ACHN (cell line): ENCODE measurements around the gene DISP2.

Experiments
- DNase-seq: peaks from one replicate; pipeline ENCODE4 v3.0.0-alpha.2; 2015
- in situ Hi-C: cut with HindIII; loops from 2 replicates; pipeline ENCODE4 v1.10.0; 2017; ENCODE audit warnings: low sequenced_read_pairs, low pct_ligation_motif_present, low pct_unique_long_range_greater_than_20kb

Gene DISP2

DNA sequence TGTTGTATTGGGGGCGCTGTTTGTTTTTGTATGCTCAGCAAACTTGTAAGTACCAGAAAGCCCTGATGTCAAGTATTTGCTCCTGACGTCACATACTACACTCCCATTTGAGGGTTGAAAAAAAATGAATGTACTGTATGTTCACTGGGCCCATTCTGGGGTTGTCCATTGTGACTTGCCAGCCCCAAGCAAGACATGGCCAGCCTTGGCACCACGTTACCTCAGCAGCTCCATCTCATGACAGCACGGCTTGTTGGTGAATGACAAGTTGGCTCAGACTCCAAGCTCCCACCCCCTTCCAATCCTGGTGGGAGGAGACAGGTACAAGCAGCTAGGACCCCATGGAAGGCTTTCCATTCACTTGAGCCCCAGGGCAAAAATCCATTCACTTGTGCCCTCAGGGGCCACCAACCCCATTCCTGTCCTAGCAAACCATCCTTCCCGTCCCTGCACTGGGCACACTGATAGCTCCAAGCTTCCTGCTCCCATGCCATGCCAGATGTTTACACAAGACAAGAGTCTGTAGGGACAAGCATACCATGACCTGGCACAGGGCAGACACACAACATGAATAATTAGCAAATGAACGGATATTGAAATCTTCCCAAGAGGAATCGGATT is 5.6 kb upstream of the DISP2 start:
- in situ Hi-C loops, result no loop called here
- DNase-seq, result no peak

DNA sequence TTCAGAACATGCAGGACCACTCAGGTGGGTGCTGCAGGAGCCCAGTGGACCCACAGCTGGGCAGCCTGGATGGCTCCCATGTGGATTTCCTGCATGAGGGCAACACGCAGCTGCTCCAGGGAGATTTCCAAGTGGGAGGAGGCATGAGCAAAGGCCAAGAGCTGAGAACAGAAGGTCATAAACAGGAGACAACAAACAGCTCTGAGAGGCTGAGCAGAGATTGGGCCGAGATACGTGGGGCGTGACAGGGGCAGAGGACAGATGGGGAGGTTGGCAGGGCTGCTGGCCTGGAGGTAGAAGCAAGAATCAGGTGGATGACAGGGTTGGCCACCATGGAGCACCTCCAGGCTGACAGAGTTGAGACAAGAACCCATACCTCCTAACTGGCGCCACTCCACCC is 4.3 kb upstream of the DISP2 start:
- in situ Hi-C loops, result no loop called here

DNA sequence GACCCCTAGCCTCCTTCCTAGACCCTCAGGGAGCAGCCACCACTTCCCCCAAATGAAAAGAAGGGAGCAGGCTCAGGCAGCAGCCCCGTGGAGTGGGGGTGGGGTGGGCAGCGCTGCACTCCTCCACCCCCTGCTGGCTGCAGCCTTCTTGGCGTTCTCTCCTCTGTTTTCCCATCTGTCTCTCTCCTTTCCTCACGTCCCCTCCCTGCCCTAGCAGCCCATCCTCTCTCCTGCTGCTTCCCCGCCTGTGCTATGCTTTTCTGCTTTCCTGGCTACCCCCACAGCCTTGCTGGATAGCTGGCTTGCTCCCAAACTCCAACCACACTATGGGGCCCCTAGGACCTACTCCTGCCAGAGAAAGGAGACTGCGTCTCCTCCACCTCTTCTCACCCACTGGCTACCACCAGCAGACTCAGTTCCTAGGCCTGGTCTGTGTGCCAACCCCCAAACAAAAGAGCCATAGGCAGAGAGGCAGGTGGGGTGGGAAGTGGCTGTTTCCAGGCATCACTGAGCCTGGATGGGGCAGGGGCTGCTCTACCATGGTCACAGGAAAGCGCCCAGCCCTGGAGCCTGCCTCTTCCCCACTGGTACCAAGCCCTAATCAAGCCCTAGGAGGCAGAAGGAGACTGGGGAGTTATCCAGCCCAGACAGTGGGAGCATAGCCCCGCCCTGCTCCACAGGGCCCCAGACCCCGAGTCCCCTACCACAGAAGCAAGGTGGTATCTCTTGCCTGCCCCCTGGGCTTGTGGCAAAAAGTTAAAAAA is 3.4 kb upstream of the DISP2 start:
- in situ Hi-C loops, result no loop called here
- peak; percentile 44 for DNase-seq

More for the DNA sequence above, 4.3 kb upstream of the DISP2 start:
- DNase-seq, result no peak

DNA sequence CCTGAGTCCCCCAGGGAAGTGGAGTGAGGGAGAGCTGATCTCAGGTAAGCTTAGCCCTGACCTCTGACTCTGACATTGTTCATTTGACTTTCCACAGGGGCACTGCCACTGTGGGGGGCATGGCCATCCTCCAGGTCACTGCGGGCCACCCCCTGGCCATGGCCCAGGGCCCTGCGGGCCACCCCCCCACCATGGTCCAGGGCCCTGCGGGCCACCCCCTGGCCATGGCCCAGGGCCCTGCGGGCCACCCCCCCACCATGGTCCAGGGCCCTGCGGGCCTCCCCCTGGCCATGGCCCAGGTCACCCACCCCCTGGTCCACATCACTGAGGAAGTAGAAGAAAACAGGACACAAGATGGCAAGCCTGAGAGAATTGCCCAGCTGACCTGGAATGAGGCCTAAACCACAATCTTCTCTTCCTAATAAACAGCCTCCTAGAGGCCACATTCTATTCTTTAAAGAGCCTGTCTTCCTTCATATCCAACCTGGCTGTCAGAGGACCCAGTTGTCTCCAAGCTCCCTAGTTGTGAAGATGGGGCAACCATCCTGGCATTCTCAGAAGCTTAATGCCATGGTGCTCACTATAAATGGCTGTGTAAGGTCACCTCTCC is 1.9 kb upstream of the DISP2 start:
- no peak for DNase-seq
- in situ Hi-C loops, result no loop called here

DNA sequence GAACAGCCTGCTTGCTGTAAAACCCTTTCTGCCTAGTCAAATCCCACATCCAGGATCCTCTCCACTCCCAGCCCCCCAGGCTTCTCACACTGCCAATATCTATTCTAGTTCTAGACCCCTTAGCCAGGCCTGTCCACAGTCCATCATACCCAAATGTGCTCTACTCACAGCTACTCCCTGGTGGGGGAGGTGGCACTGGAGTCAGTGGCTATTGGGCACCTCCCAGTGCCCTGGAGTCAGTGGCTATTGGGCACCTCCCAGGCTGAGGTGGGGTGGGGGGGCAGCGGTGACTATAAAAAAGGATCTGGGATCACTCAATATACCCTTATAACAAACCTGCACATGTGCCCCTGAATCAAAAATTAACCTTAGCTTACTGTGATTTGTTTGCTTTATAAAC is 773 bp upstream of the DISP2 start:
- in situ Hi-C loops, result no loop called here
- DNase-seq, result no peak

DNA sequence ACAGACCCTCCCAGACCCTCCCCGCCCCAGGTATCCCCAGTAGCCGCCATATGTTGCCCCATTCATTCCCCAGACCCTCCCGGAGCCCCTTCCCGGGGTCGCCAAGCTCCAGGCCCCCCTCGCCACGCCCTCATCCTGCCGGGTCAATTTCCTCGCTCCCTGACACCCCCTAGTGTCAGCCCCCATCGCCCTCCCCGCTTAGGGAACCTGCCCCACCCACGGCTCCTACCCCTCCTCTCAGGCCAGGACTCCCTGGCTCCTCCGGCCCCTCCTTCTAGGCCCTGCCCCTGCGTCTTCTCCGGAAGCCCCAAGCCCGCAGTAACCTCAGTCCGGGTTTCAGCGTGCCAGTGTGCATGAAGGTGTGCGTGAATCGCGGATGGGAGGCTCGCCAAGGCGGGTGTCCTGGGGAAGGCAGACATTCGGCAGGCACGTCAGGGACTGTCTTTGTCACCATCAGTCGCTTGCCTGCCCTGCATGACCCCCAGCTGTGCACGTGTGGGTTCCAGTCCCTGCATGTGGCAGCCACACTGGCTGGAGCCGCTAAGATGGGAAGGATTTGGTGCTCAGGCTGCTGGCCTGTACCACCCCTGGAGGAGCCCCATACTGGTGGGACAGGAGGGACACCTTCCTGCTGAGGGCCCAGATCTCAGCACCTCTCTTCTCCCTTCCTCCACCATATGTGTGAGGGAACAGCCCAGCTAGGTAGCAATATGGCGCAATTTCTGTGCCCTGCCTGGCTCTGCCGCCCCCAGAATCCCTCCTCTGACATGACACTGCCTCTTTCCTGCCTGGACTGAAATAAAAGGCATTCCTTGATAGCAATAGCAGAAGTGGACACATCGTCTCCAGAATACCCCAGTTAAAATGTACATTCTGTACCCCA is 693 bp downstream of the DISP2 start:
- in situ Hi-C loops, result no loop called here

DNA sequence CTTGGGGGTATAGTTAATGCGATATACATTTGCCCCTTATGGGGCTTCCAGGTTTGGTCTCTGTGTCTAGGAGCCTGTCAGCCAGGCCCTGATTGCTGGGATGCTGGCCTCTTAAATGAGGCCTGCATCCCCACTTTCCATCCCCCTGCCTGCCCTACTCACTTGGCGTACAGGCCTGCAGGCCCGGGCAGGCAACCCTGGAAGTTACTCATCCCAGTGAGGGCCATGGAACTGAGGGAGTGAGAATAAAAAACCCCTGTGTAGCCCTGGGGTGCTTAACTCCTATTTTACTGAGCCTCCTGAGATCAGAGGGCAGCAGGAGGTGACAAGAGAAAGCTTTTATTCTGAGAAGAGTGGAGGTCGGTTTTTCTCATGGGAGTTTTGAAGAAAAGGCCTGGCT is 2.0 kb downstream of the DISP2 start:
- in situ Hi-C loops, result no loop called here
- no peak for DNase-seq

More for the DNA sequence above, 693 bp downstream of the DISP2 start:
- no peak for DNase-seq

DNA sequence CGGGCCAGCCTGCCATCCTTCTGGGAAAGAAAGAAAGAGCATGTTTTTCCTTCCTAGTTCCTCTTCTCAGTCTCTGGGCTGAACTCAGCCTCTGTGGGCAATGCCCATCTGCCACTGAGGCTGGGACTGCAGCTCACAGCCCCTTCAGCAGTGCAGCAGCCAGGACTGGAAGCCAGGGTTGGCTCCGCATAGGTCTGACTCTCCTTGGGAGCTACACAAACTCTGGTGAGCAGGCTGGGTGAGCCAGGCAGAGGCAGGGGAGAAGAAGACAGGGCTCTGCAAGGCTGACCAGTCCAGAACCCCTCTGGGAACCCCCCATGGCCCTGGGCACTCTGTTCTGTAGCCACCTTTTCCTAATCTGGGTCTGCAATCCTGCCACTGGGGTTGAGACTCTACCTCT is 3.6 kb downstream of the DISP2 start:
- in situ Hi-C loops, result no loop called here
- DNase-seq, result no peak

DNA sequence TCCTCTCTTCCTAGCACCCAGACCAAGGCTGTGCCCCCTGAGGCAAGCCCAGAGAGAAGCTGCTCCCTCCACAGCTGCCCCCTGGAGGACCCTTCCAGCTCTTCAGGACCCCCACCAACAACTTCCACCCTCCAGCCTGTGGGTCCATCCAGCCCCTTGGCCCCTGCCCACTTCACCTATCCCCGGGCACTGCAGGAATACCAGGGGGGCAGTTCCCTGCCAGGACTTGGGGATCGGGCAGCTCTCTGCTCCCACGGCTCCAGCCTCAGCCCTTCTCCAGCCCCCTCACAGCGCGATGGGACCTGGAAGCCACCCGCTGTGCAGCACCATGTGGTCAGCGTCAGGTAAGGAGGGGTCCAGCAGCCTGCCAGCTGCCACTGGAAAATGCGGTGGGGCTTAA is 5.6 kb downstream of the DISP2 start:
- in situ Hi-C loops, result no loop called here

DNA sequence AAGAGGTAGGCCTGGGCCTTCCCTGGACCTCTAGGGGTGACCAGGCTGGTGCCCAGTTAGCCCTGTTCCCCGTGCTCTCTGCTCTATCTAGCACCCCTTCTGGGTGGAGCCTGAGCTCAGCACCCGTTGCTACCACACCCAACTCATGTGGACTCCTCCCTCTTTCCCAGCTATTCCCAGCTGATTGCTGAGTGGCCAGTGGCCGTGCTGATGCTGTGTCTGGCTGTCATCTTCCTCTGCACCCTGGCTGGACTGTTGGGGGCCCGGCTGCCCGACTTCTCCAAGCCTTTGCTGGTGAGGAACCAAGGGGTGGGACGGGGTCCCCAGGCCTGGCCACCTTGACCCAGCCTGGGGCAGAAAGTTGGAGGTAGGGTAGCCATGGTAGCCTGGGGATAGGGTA is 6.2 kb downstream of the DISP2 start:
- DNase-seq, result no peak
- in situ Hi-C loops, result no loop called here

More for the DNA sequence above, 5.6 kb downstream of the DISP2 start:
- no peak for DNase-seq

DNA sequence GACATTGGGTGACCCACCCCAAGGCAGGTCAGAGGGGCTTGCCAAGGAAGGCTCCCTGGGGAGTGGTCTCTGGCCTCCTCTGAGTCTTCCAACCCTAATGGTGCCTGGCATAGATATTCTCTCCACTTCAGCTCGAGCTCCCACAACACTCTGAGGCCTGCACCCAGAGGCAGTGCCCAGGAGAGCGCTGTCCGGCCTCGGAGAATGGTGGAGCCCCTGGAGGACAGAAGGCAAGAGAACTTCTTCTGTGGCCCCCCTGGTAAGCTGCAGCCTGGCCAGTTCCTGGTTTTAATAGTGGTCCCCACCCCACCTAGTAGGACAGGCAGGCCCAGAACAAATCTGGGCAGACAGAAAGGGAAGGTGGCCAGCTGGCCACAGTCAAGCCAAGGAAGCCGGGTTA is 7.0 kb downstream of the DISP2 start:
- in situ Hi-C loops, result no loop called here
- DNase-seq, result no peak

DNA sequence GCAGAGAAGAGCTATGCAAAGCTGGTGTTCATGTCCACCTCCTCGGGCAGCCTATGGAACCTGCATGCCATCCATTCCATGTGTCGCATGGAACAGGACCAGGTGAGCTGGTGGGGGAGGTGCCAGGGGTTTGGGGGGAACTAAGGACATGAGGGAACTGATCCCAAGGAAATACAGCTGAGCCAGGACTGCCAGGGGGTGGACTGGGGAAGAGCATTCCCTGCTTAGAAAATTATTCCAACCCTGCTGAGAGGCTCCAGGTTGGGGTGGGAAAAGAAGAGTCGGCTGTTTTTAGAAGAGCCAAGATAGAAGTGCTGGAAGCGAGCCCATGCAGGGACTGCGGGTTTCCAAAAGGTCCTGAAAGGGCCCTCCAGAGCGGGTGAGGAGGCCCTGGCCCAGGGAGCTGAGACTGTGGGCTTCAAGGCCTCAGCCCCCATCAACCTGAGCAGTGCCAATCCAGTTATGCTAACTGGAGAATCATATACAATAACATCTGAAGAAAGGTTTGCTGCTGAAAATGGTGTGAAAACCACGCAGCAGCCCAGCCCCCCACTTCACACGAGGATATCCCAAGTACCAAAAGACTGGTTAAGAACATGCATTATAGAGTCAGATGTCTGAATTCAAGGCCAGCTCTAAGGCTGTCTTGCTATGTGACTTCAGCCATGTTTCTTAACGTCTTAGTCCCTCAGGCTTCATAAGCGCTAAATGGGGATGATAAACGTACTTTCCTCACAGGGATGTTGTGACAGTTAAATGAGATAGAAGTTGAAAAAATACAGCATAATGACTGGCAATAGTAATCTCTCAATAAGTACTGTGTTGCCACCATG is 7.8 kb downstream of the DISP2 start:
- DNase-seq, result no peak
- in situ Hi-C loops, result no loop called here

DNA sequence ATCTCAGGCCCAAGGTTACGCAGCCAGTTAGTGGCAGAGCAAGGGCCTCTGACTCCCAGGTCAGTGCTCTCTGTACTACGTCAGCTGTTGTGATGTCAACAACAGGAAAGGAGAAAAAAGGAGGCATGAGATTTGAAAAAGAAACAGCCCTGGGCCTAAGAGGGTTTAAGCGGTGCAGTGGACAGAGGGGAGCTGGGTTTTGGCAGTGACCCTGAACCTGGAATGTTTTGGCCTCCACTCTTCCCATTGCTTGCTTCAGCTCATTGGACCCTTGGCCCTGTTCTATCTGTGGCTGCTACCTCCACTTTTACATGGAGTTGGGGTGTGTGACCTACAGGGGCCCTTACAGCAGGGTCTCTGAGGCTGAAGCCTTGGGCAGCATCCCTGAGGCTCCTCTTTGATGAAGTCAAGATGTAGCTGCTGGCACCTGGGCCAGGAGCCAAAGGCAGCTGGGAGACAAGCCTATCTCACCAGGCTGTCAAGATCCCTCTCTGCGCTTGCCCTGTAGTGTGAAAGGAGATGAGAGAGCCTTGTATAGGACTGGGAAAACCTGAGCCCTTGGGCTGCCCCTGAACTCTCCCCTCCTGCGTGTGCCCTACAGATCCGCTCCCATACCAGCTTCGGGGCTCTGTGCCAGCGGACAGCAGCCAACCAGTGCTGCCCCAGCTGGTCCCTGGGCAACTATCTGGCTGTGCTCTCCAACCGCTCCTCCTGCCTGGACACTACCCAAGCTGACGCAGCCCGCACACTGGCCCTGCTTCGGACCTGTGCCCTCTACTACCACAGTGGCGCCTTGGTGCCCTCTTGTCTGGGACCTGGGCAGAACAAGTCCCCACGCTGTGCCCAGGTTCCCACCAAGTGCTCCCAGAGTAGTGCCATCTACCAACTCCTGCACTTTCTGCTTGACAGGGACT is 8.7 kb downstream of the DISP2 start:
- in situ Hi-C loops, result no loop called here
- DNase-seq, result no peak

DNA sequence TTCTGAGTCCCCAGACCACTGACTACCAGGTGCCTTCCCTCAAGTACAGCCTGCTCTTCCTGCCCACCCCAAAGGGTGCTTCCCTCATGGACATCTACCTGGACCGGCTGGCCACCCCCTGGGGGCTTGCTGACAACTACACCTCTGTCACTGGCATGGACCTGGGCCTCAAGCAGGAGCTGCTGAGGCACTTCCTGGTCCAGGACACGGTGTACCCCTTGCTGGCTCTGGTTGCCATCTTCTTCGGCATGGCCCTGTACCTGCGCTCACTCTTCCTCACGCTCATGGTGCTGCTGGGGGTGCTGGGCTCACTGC is 9.3 kb downstream of the DISP2 start:
- in situ Hi-C loops, result no loop called here
- no peak for DNase-seq

DNA sequence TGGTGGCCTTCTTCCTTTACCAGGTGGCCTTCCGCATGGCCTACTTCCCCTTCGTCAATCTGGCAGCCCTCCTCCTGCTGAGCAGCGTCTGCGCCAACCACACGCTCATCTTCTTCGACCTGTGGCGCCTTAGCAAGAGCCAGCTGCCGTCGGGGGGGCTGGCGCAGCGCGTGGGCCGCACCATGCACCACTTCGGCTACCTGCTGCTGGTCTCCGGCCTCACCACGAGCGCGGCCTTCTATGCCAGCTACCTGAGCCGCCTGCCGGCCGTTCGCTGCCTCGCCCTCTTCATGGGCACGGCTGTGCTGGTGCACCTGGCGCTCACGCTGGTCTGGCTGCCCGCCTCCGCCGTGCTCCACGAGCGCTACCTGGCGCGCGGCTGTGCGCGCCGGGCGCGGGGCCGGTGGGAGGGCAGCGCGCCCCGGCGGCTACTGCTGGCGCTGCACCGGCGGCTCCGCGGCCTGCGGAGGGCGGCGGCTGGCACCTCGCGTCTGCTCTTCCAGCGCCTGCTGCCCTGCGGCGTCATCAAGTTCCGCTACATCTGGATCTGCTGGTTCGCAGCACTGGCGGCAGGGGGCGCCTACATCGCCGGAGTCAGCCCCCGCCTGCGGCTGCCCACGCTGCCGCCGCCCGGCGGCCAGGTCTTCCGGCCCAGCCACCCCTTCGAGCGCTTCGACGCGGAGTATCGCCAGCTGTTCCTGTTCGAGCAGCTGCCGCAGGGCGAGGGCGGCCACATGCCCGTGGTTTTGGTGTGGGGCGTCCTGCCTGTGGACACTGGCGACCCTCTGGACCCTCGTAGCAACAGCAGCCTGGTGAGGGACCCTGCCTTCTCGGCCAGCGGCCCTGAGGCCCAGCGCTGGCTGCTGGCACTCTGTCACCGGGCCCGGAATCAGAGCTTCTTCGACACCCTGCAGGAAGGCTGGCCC is 9.9 kb downstream of the DISP2 start:
- peak; percentile 79 for DNase-seq
- in situ Hi-C loops, result no loop called here

DNA sequence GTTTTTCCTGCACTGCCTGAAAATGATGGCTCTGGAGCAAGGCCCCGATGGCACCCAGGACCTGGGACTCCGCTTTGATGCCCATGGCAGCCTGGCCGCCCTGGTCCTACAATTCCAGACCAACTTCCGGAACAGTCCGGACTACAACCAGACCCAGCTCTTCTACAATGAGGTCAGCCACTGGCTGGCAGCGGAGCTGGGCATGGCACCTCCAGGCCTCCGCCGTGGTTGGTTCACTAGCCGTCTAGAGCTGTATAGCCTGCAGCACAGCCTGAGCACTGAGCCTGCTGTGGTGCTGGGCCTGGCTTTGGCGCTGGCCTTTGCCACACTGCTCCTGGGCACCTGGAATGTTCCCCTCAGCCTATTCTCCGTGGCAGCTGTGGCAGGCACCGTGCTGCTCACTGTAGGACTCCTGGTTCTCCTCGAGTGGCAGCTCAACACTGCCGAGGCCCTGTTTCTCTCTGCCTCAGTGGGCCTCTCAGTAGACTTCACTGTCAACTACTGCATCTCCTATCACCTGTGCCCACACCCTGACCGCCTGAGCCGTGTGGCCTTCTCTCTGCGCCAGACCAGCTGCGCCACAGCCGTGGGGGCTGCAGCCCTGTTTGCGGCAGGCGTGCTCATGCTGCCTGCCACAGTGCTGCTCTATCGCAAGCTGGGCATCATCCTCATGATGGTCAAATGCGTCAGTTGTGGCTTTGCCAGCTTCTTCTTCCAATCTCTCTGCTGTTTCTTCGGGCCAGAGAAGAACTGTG is 10.9 kb downstream of the DISP2 start:
- DNase-seq, result no peak
- in situ Hi-C loops, result no loop called here
